HL-60 (cell line): ENCODE data around the gene PDGFA.

Source experiments
- DNase-seq, 2 experiments: peaks; one replicate each; pipeline ENCODE4 v3.0.0-alpha.2; 2010 to 2020; ENCODE audit warnings: low read depth in 1 of 2, low spot score in 1 of 2
- H3K27ac ChIP-seq: fragments of 250-450 bp; sonication (Bioruptor Pico); replicated peaks from 2 replicates; pipeline ENCODE4 v1.5.1; 2020; ENCODE audit warnings: mild to moderate bottlenecking, moderate library complexity
- H3K27me3 ChIP-seq: fragments of 250-450 bp; sonication (Bioruptor Pico); 2 replicates; pipeline ENCODE4 v1.5.1; 2021; ENCODE audit warnings: mild to moderate bottlenecking, moderate library complexity; ENCODE audit not compliant: insufficient read depth, poor library complexity, severe bottlenecking
- H3K4me3 ChIP-seq: replicated peaks from 2 replicates; pipeline ENCODE4 v1.5.1; 2011; ENCODE audit warnings: mild to moderate bottlenecking, control low read depth, low read length; ENCODE audit not compliant: insufficient read depth
- GABPA ChIP-seq: IDR thresholded peaks from 2 replicates; pipeline ENCODE4 v1.6.1; 2012; ENCODE audit warnings: low read depth
- POLR2AphosphoS5 ChIP-seq: IDR thresholded peaks from 2 replicates; pipeline ENCODE4 v1.6.1; 2012; ENCODE audit warnings: low read depth
- REST ChIP-seq: IDR thresholded peaks from 2 replicates; pipeline ENCODE4 v1.6.1; 2012; ENCODE audit warnings: low read depth; ENCODE audit not compliant: insufficient replicate concordance
- SPI1 ChIP-seq: IDR thresholded peaks from 2 replicates; pipeline ENCODE4 v1.6.1; 2012; ENCODE audit warnings: low read depth, mild to moderate bottlenecking, borderline replicate concordance
- TF ChIP-seq, protein P1 (sequence below): IDR thresholded peaks from one replicate; pipeline ENCODE4 v1.5.1; 2011; ENCODE audit warnings: low read length, control low read depth, inconsistent platforms; ENCODE audit not compliant: insufficient read depth

PDGFA gene

GRCh38 chr7:461117-461452, 58.6 kb downstream of the PDGFA start:
- Histone ChIP-seq H3K27ac (no peak overlapping the region), H3K27me3 (no peaks in the 10 kb centered on the region), H3K4me3 (no peak overlapping the region)
- TF ChIP-seq REST, result no peak
- no peak for TF ChIP-seq SPI1
- TF ChIP-seq GABPA, result no peak
- TF ChIP-seq, protein P1, sequence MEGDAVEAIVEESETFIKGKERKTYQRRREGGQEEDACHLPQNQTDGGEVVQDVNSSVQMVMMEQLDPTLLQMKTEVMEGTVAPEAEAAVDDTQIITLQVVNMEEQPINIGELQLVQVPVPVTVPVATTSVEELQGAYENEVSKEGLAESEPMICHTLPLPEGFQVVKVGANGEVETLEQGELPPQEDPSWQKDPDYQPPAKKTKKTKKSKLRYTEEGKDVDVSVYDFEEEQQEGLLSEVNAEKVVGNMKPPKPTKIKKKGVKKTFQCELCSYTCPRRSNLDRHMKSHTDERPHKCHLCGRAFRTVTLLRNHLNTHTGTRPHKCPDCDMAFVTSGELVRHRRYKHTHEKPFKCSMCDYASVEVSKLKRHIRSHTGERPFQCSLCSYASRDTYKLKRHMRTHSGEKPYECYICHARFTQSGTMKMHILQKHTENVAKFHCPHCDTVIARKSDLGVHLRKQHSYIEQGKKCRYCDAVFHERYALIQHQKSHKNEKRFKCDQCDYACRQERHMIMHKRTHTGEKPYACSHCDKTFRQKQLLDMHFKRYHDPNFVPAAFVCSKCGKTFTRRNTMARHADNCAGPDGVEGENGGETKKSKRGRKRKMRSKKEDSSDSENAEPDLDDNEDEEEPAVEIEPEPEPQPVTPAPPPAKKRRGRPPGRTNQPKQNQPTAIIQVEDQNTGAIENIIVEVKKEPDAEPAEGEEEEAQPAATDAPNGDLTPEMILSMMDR, result no peak
- TF ChIP-seq POLR2AphosphoS5, result no peak
- DNase-seq, result no peak

- DNase-seq, result no peak
- Histone ChIP-seq H3K27ac (no peak overlapping the region), H3K4me3 (no peak overlapping the region), H3K27me3 (no peaks in the 10 kb centered on the region)
- no peak for TF ChIP-seq REST
- TF ChIP-seq, protein P1, result no peak
- no peak for TF ChIP-seq GABPA
- no peak for TF ChIP-seq SPI1
- TF ChIP-seq POLR2AphosphoS5, result no peak
Measured at GRCh38 chr7:460374-461116, 59.1 kb downstream of the PDGFA start.

DNA sequence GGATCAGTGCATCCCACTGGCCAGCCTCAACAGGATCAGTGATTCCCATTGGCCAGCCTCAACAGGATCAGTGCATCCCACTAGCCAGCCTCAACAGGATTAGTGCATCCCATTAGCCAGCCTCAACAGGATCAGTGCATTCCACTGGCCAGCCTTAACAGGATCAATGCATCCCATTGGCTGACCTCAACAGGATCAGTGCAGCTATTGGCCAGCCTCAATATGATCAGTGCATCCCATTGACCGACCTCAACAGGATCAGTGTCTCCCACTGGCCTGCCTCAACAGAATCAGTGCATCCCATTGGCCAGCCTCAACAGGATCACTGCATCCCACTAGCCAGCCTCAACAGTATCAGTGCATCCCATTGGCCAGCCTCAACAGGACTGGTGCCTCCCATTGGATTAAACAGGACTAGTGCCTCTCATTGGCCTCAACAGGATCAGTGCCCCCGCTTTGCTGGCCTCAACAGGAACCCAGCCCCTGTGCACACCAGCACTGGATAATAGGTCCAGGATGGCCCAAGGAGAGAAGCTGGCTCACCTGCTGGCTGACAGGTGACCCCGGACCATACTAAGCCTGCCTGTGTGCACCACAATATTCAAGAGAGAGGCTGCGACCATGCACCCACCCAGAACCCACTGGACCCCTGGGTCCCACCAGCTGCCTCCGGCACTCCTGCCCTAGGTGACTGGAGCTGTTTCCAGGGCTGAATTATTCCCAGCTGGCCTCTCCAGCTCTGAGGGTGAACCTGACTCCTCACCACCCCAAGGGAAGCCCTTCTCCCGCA, 59.9 kb downstream of the PDGFA start:
- Histone ChIP-seq H3K4me3 (no peak overlapping the region), H3K27me3 (no peaks in the 10 kb centered on the region), H3K27ac (no peak overlapping the region)
- no peak for TF ChIP-seq REST
- no peak for TF ChIP-seq POLR2AphosphoS5
- no peak for TF ChIP-seq GABPA
- TF ChIP-seq SPI1, result no peak
- TF ChIP-seq, protein P1, result no peak
- DNase-seq, result no peak
